CD4-positive, alpha-beta T cell treated with Interleukin-10 for 1 hour (primary cell): ENCODE data around the gene IL31RA.

Experiments
- DNase-seq: peaks from one replicate; pipeline ENCODE4 v3.0.0-alpha.2; 2020

IL31RA gene

GRCh38 chr5:55904152-55904551, 53.0 kb downstream of the IL31RA start:
- DNase-seq = no peak

GRCh38 chr5:55905251-55905650, 54.1 kb downstream of the IL31RA start:
- DNase-seq = no peak

- DNase-seq = no peak
Observed at GRCh38 chr5:55907927-55908326, 56.8 kb downstream of the IL31RA start.

- no peak for DNase-seq
Observed at GRCh38 chr5:55908804-55909203, 57.6 kb downstream of the IL31RA start.

- no peak for DNase-seq
Observed at GRCh38 chr5:55911784-55912653, 60.9 kb downstream of the IL31RA start.

GRCh38 chr5:55913466-55914413, 62.6 kb downstream of the IL31RA start:
- no peak for DNase-seq

GRCh38 chr5:55914971-55915370, 63.8 kb downstream of the IL31RA start:
- DNase-seq = no peak

- no peak for DNase-seq
Observed at GRCh38 chr5:55915783-55916182, 64.6 kb downstream of the IL31RA start.

- DNase-seq = no peak
Observed at GRCh38 chr5:55916986-55917385, 65.8 kb downstream of the IL31RA start.

GRCh38 chr5:55917402-55918086, 66.4 kb downstream of the IL31RA start:
- no peak for DNase-seq

GRCh38 chr5:55918087-55919035, 67.2 kb downstream of the IL31RA start:
- no peak for DNase-seq

GRCh38 chr5:55919625-55920024, 68.5 kb downstream of the IL31RA start:
- no peak for DNase-seq

GRCh38 chr5:55920784-55921183, 69.6 kb downstream of the IL31RA start:
- no peak for DNase-seq

GRCh38 chr5:55921617-55922016, 70.5 kb downstream of the IL31RA start:
- DNase-seq = no peak

- peak; percentile 22 for DNase-seq
Observed at GRCh38 chr5:55923177-55923771, 72.1 kb downstream of the IL31RA start.

- DNase-seq = no peak
Observed at GRCh38 chr5:55923865-55924500, 72.8 kb downstream of the IL31RA start.

GRCh38 chr5:55924744-55925143, 73.6 kb downstream of the IL31RA start:
- no peak for DNase-seq

GRCh38 chr5:55925181-55925580, 74.0 kb downstream of the IL31RA start:
- DNase-seq = no peak

GRCh38 chr5:55925712-55926111, 74.6 kb downstream of the IL31RA start:
- DNase-seq = no peak

- no peak for DNase-seq
Observed at GRCh38 chr5:55926476-55926875, 75.3 kb downstream of the IL31RA start.
